Naive thymus-derived CD4-positive, alpha-beta T cell (primary cell): Measurements from ENCODE around the gene TAL1. TPM values are rescaled to one million over a fixed set of nuclear protein-coding genes. Genes with fewer than 3 reads are reported as not detected.

ENCODE experiments used
- ATAC-seq: fragments of 150-1000 bp; cut with Tn5 transposase; 2 replicates; pipeline ENCODE4 v1.10.0; 2021; ENCODE audit warnings: mild to moderate bottlenecking, moderate library complexity
- CTCF ChIA-PET: fragments of 350-600 bp; sonication (Branson Sonifier 250); formaldehyde crosslinking; loops from one replicate; lab custom pipeline; 2021; ENCODE audit warnings: antibody characterized with exemption; lab: Charles Lee
- POLR2A ChIA-PET: fragments of 350-600 bp; sonication (Branson Sonifier 250); formaldehyde crosslinking; loops from one replicate; lab custom pipeline; 2021; ENCODE audit warnings: antibody characterized with exemption, inconsistent platforms; lab: Charles Lee
- DNase-seq, 9 donors: peaks; one replicate each; pipeline versions ENCODE4 v3.0.0 to v3.0.0-alpha.2; 2020 to 2022; ENCODE audit warnings: mixed read lengths in 1 of 9
- H3K27ac ChIP-seq: one replicate; pipeline ENCODE4 v1.7.0; 2013; ENCODE audit warnings: mild to moderate bottlenecking, low read depth, low read length, moderate library complexity
- H3K27me3 ChIP-seq, 2 donors: one replicate each; pipeline ENCODE4 v1.7.0; 2013; ENCODE audit warnings: low read length in 2 of 2, mild to moderate bottlenecking in 2 of 2, moderate library complexity in 2 of 2; ENCODE audit not compliant: control insufficient read depth in 2 of 2, insufficient read depth in 2 of 2
- H3K36me3 ChIP-seq, 3 experiments: 1 replicate in 2 of 3; 2 replicates in 1 of 3; pipeline ENCODE4 v1.7.0; 2013; ENCODE audit warnings: low read length in 3 of 3, mild to moderate bottlenecking in 3 of 3, moderate library complexity in 1 of 3; ENCODE audit not compliant: insufficient read depth in 3 of 3, control insufficient read depth in 2 of 3
- H3K4me1 ChIP-seq, 2 donors: one replicate each; pipeline ENCODE4 v1.7.0; 2013; ENCODE audit warnings: low read length in 2 of 2, mild to moderate bottlenecking in 2 of 2, moderate library complexity in 1 of 2; ENCODE audit not compliant: control insufficient read depth in 2 of 2, insufficient read depth in 2 of 2
- H3K4me3 ChIP-seq: 2 replicates; pipeline ENCODE4 v1.7.0; 2013; ENCODE audit warnings: mild to moderate bottlenecking, low read length
- H3K9me3 ChIP-seq, 3 experiments: 1 replicate in 2 of 3; 2 replicates in 1 of 3; pipeline ENCODE4 v1.7.0; 2013; ENCODE audit warnings: low read length in 3 of 3; ENCODE audit not compliant: control insufficient read depth in 2 of 3
- H3K27ac Mint-ChIP-seq, 9 donors: one replicate each; pipeline ENCODE4 v1.8.0; 2020 to 2022; ENCODE audit warnings: mixed read lengths in 9 of 9, mild to moderate bottlenecking in 8 of 9, moderate library complexity in 5 of 9, inconsistent platforms in 2 of 9
- H3K27me3 Mint-ChIP-seq, 5 donors: one replicate each; pipeline ENCODE4 v1.8.0; 2021 to 2022; ENCODE audit warnings: mixed read lengths in 5 of 5, mild to moderate bottlenecking in 1 of 5
- H3K36me3 Mint-ChIP-seq, 5 donors: one replicate each; pipeline ENCODE4 v1.8.0; 2020 to 2022; ENCODE audit warnings: mixed read lengths in 5 of 5, mild to moderate bottlenecking in 3 of 5, inconsistent platforms in 1 of 5
- H3K4me1 Mint-ChIP-seq, 7 donors: one replicate each; pipeline ENCODE4 v1.8.0; 2020 to 2022; ENCODE audit warnings: mixed read lengths in 7 of 7, mild to moderate bottlenecking in 3 of 7, inconsistent platforms in 1 of 7
- H3K4me3 Mint-ChIP-seq, 10 donors: one replicate each; pipeline ENCODE4 v1.8.0; 2020 to 2022; ENCODE audit warnings: mild to moderate bottlenecking in 10 of 10, mixed read lengths in 10 of 10, moderate library complexity in 6 of 10, inconsistent platforms in 2 of 10
- H3K9me3 Mint-ChIP-seq, 11 donors: one replicate each; pipeline ENCODE4 v1.8.0; 2020 to 2022; ENCODE audit warnings: mixed read lengths in 11 of 11, mild to moderate bottlenecking in 4 of 11, inconsistent platforms in 1 of 11, moderate library complexity in 1 of 11
- intact Hi-C, 2 donors: fragments of 100-400 bp; cut with micrococcal nuclease; formaldehyde crosslinking; loops; one replicate each; pipeline ENCODE4 v1.15.1; 2023
- polyA plus RNA-seq, 2 donors: library from polyadenylated mRNA; unstranded; fragments of 300-500 nt; fragmentation: Illumina TruSeq; gene quantifications; one replicate each; pipeline ENCODE4 v1.2.3, GENCODE V29; 2021
- total RNA-seq, 6 experiments: library from RNA in 5 of 6; stranded (reverse) in 5 of 6; gene quantifications; 1 replicate in 5 of 6; 2 replicates in 1 of 6; pipeline ENCODE4 v1.2.3 and lab custom pipeline; 2021 to 2026

The TAL1 gene
- total and polyA plus RNA-seq, 7 experiments from 2014 or later = 0.42 to 4.0 TPM; not detected in 5

GRCh38 chr1:47257224-47257623 is 25.2 kb upstream of the TAL1 start:
- Mint-ChIP-seq H3K27me3 (no peaks in the 10 kb centered on the region), H3K9me3 (no peaks in the 10 kb centered on the region), H3K27ac (no peak overlapping the region), H3K4me3 (no peak overlapping the region), H3K36me3 (peaks cover 0 to 18% (median 2%) of the 10 kb centered on the region in 5 donors), H3K4me1 (peaks cover 0 to 2% (median 0%) of the 10 kb centered on the region in 7 donors)
- intact Hi-C loops = no loop called here
- Histone ChIP-seq H3K9me3 (no peaks in the 10 kb centered on the region), H3K36me3 (no peaks in the 10 kb centered on the region), H3K4me1 (no peaks in the 10 kb centered on the region), H3K27ac (no peak overlapping the region), H3K4me3 (no peak overlapping the region), H3K27me3 (no peaks in the 10 kb centered on the region)
- ChIA-PET CTCF (no interaction called here), POLR2A (no interaction called here)
- ATAC-seq = no peak
- no peak for DNase-seq

GRCh38 chr1:47252795-47253194 is 20.8 kb upstream of the TAL1 start:
- CTCF ChIA-PET = interaction anchor here (0.6 to 0.8 kb wide), 3 partner anchors 59 to 574 kb away, joined by 4 to 5 read pairs (median 4); no protein-coding TSS in a partner anchor
- no peak overlapping the region for H3K4me3 ChIP-seq
- H3K4me1 Mint-ChIP-seq = peaks cover 0 to 2% (median 0%) of the 10 kb centered on the region in 7 donors
- no peaks in the 10 kb centered on the region for H3K27me3 Mint-ChIP-seq
- H3K9me3 Mint-ChIP-seq = no peaks in the 10 kb centered on the region
- H3K27me3 ChIP-seq = no peaks in the 10 kb centered on the region
- POLR2A ChIA-PET = no interaction called here
- no peaks in the 10 kb centered on the region for H3K36me3 ChIP-seq
- H3K9me3 ChIP-seq = no peaks in the 10 kb centered on the region
- H3K4me1 ChIP-seq = no peaks in the 10 kb centered on the region
- no peak for ATAC-seq
- H3K27ac Mint-ChIP-seq = no peak overlapping the region
- intact Hi-C loops = no loop called here
- no peak overlapping the region for H3K27ac ChIP-seq
- no peak for DNase-seq
- peaks cover 0 to 22% (median 8%) of the 10 kb centered on the region in 5 donors for H3K36me3 Mint-ChIP-seq
- H3K4me3 Mint-ChIP-seq = no peak overlapping the region

- H3K4me1 Mint-ChIP-seq = peaks cover 0 to 2% (median 0%) of the 10 kb centered on the region in 7 donors
- Histone ChIP-seq H3K9me3 (no peaks in the 10 kb centered on the region), H3K4me3 (no peak overlapping the region), H3K27ac (no peak overlapping the region), H3K4me1 (no peaks in the 10 kb centered on the region), H3K36me3 (no peaks in the 10 kb centered on the region), H3K27me3 (no peaks in the 10 kb centered on the region)
- H3K9me3 Mint-ChIP-seq = no peaks in the 10 kb centered on the region
- H3K36me3 Mint-ChIP-seq = peaks cover 0 to 19% (median 8%) of the 10 kb centered on the region in 5 donors
- POLR2A ChIA-PET = no interaction called here
- DNase-seq = no peak
- H3K27ac Mint-ChIP-seq = no peak overlapping the region
- no peaks in the 10 kb centered on the region for H3K27me3 Mint-ChIP-seq
- CTCF ChIA-PET = interaction anchor here (0.6 to 0.8 kb wide), 3 partner anchors 59 to 574 kb away, joined by 4 to 5 read pairs (median 4); no protein-coding TSS in a partner anchor
- ATAC-seq = no peak
- H3K4me3 Mint-ChIP-seq = no peak overlapping the region
- intact Hi-C loops = no loop called here
Observed at GRCh38 chr1:47252369-47252768, 20.3 kb upstream of the TAL1 start.

GRCh38 chr1:47249755-47250154 is 17.7 kb upstream of the TAL1 start:
- H3K9me3 Mint-ChIP-seq = no peaks in the 10 kb centered on the region
- Histone ChIP-seq H3K4me1 (no peaks in the 10 kb centered on the region), H3K36me3 (no peaks in the 10 kb centered on the region), H3K27me3 (peaks cover 0 to 3% of the 10 kb centered on the region in 2 donors), H3K9me3 (no peaks in the 10 kb centered on the region), H3K4me3 (no peak overlapping the region), H3K27ac (no peak overlapping the region)
- no peak overlapping the region for H3K4me3 Mint-ChIP-seq
- POLR2A ChIA-PET = no interaction called here
- no peaks in the 10 kb centered on the region for H3K4me1 Mint-ChIP-seq
- H3K27ac Mint-ChIP-seq = no peak overlapping the region
- intact Hi-C loops = no loop called here
- ATAC-seq (no peak), DNase-seq (no peak)
- CTCF ChIA-PET = no interaction called here
- H3K27me3 Mint-ChIP-seq = peaks cover 3 to 6% (median 4%) of the 10 kb centered on the region in 5 donors
- H3K36me3 Mint-ChIP-seq = peaks cover 0 to 16% (median 4%) of the 10 kb centered on the region in 5 donors

- intact Hi-C loops = no loop called here
- no peak overlapping the region for H3K4me3 ChIP-seq
Observed at GRCh38 chr1:47244339-47244862, 12.4 kb upstream of the TAL1 start.

GRCh38 chr1:47243910-47244309 is 11.9 kb upstream of the TAL1 start:
- Histone ChIP-seq H3K27ac (no peak overlapping the region), H3K27me3 (peaks cover 0 to 6% of the 10 kb centered on the region in 2 donors), H3K9me3 (no peaks in the 10 kb centered on the region), H3K36me3 (no peaks in the 10 kb centered on the region), H3K4me1 (no peaks in the 10 kb centered on the region), H3K4me3 (no peak overlapping the region)
- H3K4me1 Mint-ChIP-seq = peaks cover 0 to 9% (median 6%) of the 10 kb centered on the region in 7 donors
- ATAC-seq = no peak
- H3K36me3 Mint-ChIP-seq = peaks cover 0 to 3% (median 1%) of the 10 kb centered on the region in 5 donors
- POLR2A ChIA-PET = no interaction called here
- H3K27me3 Mint-ChIP-seq = peaks cover 31 to 52% (median 35%) of the 10 kb centered on the region in 5 donors
- H3K9me3 Mint-ChIP-seq = no peaks in the 10 kb centered on the region
- H3K27ac Mint-ChIP-seq = no peak overlapping the region
- intact Hi-C loops = no loop called here
- CTCF ChIA-PET = no interaction called here
- DNase-seq = no peak
- no peak overlapping the region for H3K4me3 Mint-ChIP-seq

More at GRCh38 chr1:47244339-47244862, 12.4 kb upstream of the TAL1 start:
- no peaks in the 10 kb centered on the region for H3K9me3 Mint-ChIP-seq
- Histone ChIP-seq H3K36me3 (no peaks in the 10 kb centered on the region), H3K9me3 (no peaks in the 10 kb centered on the region), H3K27me3 (peaks cover 0 to 6% of the 10 kb centered on the region in 2 donors), H3K27ac (no peak overlapping the region), H3K4me1 (no peaks in the 10 kb centered on the region)
- ChIA-PET CTCF (no interaction called here), POLR2A (no interaction called here)
- H3K4me3 Mint-ChIP-seq = no peak overlapping the region
- H3K27me3 Mint-ChIP-seq = peaks cover 27 to 48% (median 34%) of the 10 kb centered on the region in 5 donors
- H3K4me1 Mint-ChIP-seq = peaks cover 0 to 4% (median 2%) of the 10 kb centered on the region in 7 donors
- ATAC-seq = no peak
- peaks cover 0 to 3% (median 3%) of the 10 kb centered on the region in 5 donors for H3K36me3 Mint-ChIP-seq
- no peak overlapping the region for H3K27ac Mint-ChIP-seq
- DNase-seq = no peak
